Measurements from ENCODE around the gene LANCL2. TPM values are rescaled to one million over a fixed set of nuclear protein-coding genes. Genes with fewer than 3 reads are reported as not detected.
A peak's percentile ranks its signal among the peaks of the same experiment; 100 is the strongest.
"Not testable (repeated sequence)": the region's sequence is repeated elsewhere in the genome, so short reads cannot be mapped to it uniquely, and the experiment has no call there.

The LANCL2 gene
- total and polyA plus RNA-seq, 8 donors, result 4.9 to 25.9 (median 16.4) TPM

DNA sequence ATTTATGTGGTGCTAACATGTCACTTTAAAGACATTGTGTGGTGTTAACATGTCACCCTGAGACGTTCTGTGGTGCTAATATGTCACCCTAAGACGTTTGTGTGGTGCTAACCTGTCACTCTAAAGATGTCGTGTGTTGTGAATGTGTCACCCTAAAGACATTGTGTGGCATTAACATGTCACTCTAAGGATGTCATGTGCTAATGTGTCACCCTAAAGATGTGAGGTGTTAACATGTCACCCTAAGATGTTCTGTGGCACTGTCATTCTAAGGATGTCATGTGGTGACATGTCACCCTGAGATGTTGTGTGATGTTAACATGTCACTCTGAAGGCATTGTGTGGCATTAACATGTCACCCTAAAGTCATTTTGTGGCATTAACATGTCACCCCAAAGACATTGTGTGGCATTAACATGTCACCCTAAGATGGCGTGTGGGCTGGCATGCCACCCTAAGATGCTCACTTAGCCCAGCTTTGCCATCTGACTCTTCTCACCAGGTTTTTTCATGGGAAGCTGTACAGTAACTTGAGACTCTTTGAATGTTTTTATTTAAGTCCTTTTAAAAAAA lies 45.6 kb downstream of the LANCL2 start:
- Histone ChIP-seq H3K4me1 (no peaks in the 10 kb centered on the region), H3K4me3 (no peak overlapping the region), H3K36me3 (peaks cover 0 to 58% (median 34%) of the 10 kb centered on the region in 4 donors), H3K9me3 (no peaks in the 10 kb centered on the region), H3K27ac (no peak overlapping the region), H3K27me3 (no peaks in the 10 kb centered on the region)
- TF ChIP-seq, protein P1, sequence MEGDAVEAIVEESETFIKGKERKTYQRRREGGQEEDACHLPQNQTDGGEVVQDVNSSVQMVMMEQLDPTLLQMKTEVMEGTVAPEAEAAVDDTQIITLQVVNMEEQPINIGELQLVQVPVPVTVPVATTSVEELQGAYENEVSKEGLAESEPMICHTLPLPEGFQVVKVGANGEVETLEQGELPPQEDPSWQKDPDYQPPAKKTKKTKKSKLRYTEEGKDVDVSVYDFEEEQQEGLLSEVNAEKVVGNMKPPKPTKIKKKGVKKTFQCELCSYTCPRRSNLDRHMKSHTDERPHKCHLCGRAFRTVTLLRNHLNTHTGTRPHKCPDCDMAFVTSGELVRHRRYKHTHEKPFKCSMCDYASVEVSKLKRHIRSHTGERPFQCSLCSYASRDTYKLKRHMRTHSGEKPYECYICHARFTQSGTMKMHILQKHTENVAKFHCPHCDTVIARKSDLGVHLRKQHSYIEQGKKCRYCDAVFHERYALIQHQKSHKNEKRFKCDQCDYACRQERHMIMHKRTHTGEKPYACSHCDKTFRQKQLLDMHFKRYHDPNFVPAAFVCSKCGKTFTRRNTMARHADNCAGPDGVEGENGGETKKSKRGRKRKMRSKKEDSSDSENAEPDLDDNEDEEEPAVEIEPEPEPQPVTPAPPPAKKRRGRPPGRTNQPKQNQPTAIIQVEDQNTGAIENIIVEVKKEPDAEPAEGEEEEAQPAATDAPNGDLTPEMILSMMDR (IDR thresholded peaks at IDR 0.05), result no peak
- no peak for TF ChIP-seq POLR2AphosphoS5 (IDR thresholded peaks at IDR 0.05)
- TF ChIP-seq POLR2A (IDR thresholded peaks at IDR 0.05), result no peak
- intact Hi-C loops (cut with DNase I; ENCODE audit: low total_unique reads), result loop anchor here (5.0 kb wide), 1 partner anchor 133 kb away; no protein-coding TSS in a partner anchor
- no peak for DNase-seq
- WGBS, 5 donors, result 79 to 86% (median 85%) methylated on average over 4 of the region's 4 CpGs

DNA sequence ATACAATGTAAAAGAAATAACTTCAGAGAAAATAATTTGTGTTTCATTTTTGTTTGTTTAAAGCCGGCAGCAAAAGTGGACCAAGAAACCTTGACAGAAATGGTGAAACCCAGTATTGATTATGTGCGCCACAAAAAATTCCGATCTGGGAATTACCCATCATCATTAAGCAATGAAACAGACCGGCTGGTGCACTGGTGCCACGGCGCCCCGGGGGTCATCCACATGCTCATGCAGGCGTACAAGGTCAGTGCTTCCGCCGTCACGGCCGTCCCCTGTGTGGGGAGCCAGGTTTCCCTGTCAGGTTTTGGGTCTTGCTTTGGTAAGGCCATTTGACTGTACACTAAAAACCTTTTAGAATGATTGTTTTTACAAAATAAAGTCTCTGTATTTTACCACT lies 46.7 kb downstream of the LANCL2 start:
- Histone ChIP-seq H3K27me3 (no peaks in the 10 kb centered on the region), H3K9me3 (no peaks in the 10 kb centered on the region), H3K36me3 (peaks cover 0 to 47% (median 25%) of the 10 kb centered on the region in 4 donors), H3K4me3 (no peak overlapping the region), H3K27ac (no peak overlapping the region), H3K4me1 (no peaks in the 10 kb centered on the region)
- DNase-seq, result no peak
- TF ChIP-seq, protein P1 (IDR thresholded peaks at IDR 0.05), result no peak
- no peak for TF ChIP-seq EP300 (IDR thresholded peaks at IDR 0.05)
- TF ChIP-seq POLR2A (IDR thresholded peaks at IDR 0.05), result no peak
- no peak for TF ChIP-seq POLR2AphosphoS5 (IDR thresholded peaks at IDR 0.05)
- intact Hi-C loops (cut with DNase I; ENCODE audit: low total_unique reads), result loop anchor here (5.0 kb wide), 1 partner anchor 135 kb away; no protein-coding TSS in a partner anchor
- WGBS, 5 donors, result 89 to 96% (median 95%) methylated on average over 12 of the region's 12 CpGs

DNA sequence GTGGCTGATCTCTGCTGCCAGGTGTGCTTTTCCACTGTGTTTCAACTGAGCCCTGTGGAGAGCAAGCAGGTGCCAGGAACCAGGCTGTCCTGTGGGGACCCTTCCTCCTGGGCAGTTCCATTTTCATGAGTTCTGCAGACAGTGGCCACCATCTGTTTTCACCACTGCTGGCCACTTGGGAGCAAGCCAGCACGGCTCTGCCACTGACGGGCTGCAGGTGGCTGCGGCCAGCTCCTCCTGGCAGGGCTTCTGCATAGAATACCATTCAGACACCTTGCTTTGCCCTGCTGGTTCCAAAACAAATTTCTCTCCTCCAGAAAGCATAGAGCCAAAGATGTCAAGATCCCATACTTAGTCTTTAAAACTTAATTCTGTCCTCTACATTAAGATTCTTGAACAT lies 48.3 kb downstream of the LANCL2 start:
- Histone ChIP-seq H3K9me3 (no peaks in the 10 kb centered on the region), H3K36me3 (peaks cover 0 to 34% (median 20%) of the 10 kb centered on the region in 4 donors), H3K4me1 (no peaks in the 10 kb centered on the region), H3K27ac (no peak overlapping the region), H3K27me3 (no peaks in the 10 kb centered on the region), H3K4me3 (no peak overlapping the region)
- TF ChIP-seq, protein P1 (IDR thresholded peaks at IDR 0.05), result no peak
- TF ChIP-seq POLR2AphosphoS5 (IDR thresholded peaks at IDR 0.05) (no peak), EP300 (IDR thresholded peaks at IDR 0.05) (no peak), POLR2A (IDR thresholded peaks at IDR 0.05) (no peak)
- WGBS, 5 donors, result 69 to 91% (median 69%) methylated on average over 1 to 3 of the region's 3 CpGs
- intact Hi-C loops (cut with DNase I; ENCODE audit: low total_unique reads), result loop anchor here (5.0 kb wide), 1 partner anchor 136 kb away; no protein-coding TSS in a partner anchor
- DNase-seq, result no peak

DNA sequence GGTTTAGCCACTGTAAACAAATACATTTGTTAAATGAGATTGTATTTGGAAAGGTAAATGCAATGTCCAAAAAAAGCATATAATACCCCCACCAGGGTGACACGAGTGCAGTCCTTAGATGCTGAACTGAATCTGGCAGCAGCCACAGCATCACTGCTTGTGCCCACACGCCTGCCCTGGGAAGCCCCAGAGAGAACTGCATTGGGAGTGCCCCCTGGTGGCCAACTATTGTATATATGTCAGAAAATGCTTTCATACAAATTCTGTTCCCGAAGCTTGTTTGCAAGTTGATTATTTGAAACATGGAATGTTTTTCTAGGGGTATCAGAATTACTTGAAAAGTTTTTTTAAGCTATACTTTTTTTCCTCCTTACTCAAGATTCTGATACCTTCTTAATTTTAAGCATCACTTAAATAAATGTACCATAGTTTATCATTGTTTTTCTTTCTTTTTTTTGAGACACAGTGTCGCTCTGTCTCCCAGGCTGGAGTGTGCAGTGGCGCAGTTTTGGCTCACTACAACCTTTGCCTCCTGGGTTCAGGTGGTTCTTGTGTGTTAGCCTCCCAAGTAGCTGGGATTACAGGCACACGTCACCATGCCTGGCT lies 50.1 kb downstream of the LANCL2 start:
- H3K36me3 ChIP-seq, result peaks cover 0 to 33% (median 20%) of the 10 kb centered on the region in 4 donors
- TF ChIP-seq EP300 (IDR thresholded peaks at IDR 0.05), result no peak
- TF ChIP-seq, protein P1 (IDR thresholded peaks at IDR 0.05), result peak in 5 of 7 experiments; percentile 46 to 90 (median 75)
- no peak for TF ChIP-seq POLR2AphosphoS5 (IDR thresholded peaks at IDR 0.05)
- H3K27ac ChIP-seq, result no peak overlapping the region
- no peak overlapping the region for H3K4me3 ChIP-seq
- H3K9me3 ChIP-seq, result no peaks in the 10 kb centered on the region
- peak; percentile 84 to 91 for DNase-seq
- no peaks in the 10 kb centered on the region for H3K4me1 ChIP-seq
- H3K27me3 ChIP-seq, result no peaks in the 10 kb centered on the region
- intact Hi-C loops (cut with DNase I; ENCODE audit: low total_unique reads), result no loop called here
- 34 to 52% (median 42%) methylated on average over 6 of the region's 6 CpGs for WGBS, 5 donors

DNA sequence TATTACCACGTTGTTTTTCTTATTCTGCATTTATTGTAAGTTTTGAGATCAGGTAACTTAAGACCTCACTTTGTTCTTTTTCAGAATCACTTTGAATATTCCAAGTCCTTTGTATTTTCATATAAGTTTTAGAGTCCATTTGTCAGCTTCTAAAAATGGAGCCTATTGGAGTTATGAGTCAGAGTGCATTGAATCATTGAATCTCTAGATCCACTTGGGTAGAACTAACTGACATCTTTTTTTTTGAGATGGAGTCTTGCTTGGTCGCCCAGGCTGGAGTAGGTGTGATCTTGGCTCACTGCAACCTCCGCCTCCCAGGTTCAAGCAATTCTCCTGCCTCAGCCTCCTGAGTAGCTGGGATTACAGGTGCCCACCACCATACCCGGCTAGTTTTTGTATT lies 52.3 kb downstream of the LANCL2 start:
- H3K36me3 ChIP-seq, result peaks cover 0 to 15% (median 7%) of the 10 kb centered on the region in 4 donors
- H3K27me3 ChIP-seq; H3K27ac ChIP-seq; H3K4me1 ChIP-seq; H3K4me3 ChIP-seq; DNase-seq; intact Hi-C loops (cut with DNase I; ENCODE audit: low total_unique reads); H3K9me3 ChIP-seq: not testable (repeated sequence)
- 90 to 99% (median 95%) methylated on average over 4 of the region's 4 CpGs for WGBS, 5 donors

Data from stomach (tissue), 9 donors.